ENCODE results near the gene TBRG4.

Gene TBRG4

GRCh38 chr7:45055016-45055415, 56.5 kb downstream of the TBRG4 start:
- DNase-seq (ENCODE audit: low read depth, low spot score) = no peak

GRCh38 chr7:45054442-45054841, 57.1 kb downstream of the TBRG4 start:
- no peak for DNase-seq (ENCODE audit: low read depth, low spot score)

GRCh38 chr7:45053941-45054340, 57.6 kb downstream of the TBRG4 start:
- DNase-seq (ENCODE audit: low read depth, low spot score) = no peak

- no peak for DNase-seq (ENCODE audit: low read depth, low spot score)
These were observed 58.1 kb downstream of the TBRG4 start for GRCh38 chr7:45053401-45053800.

GRCh38 chr7:45052011-45052410, 59.5 kb downstream of the TBRG4 start:
- DNase-seq (ENCODE audit: low read depth, low spot score) = no peak

- DNase-seq (ENCODE audit: low read depth, low spot score) = no peak
These were observed 61.3 kb downstream of the TBRG4 start for GRCh38 chr7:45050198-45050597.

All from smooth muscle cell of the brain vasculature (primary cell).